Measurements from ENCODE around the gene EPHA4.

EPHA4 gene

GRCh38 chr2:221380686-221381085 lies 191.4 kb downstream of the EPHA4 start:
- H3K4me3 ChIP-seq (ENCODE audit: low read depth, low read length): no peak overlapping the region
- DNase-seq (ENCODE audit: low read depth): no peak

DNA sequence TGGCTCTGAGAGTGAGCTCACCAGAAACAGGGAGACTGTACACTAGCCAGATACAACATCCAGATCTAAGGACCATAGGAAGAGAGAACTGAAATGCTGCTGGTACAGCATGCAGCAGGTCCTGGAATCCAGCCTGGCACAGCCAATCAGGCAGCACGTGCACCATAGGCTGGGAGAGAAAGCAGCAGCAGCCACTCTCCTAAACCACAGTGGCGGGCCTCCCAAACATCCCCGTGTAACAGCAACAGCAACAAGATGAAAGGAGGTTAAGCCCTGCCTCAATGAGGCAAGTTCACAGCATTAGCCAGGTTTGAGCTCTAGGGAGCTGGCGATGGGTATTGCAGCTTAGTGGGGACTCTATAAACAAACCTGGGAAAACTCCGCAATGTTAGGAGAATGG lies 192.0 kb downstream of the EPHA4 start:
- DNase-seq (ENCODE audit: low read depth): no peak
- H3K4me3 ChIP-seq (ENCODE audit: low read depth, low read length): no peak overlapping the region

DNA sequence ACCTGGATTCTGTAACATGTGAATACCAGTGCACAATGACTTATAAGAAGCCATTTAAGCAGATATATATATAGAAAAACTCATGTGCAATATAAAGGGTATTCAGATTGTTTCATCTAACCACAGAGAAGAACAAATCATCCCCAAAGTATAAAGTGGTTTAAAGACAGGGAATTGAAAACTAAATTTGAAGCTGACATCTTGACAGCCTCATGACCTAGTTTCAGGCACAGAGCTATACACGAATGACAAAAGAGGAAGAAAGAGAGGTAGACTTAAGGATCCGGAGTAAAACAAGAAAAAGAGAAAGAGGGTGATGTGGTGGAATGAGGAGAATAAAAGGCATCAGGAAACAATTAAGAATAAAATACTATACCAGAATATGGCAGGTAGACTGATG lies 194.5 kb downstream of the EPHA4 start:
- H3K4me3 ChIP-seq (ENCODE audit: low read depth, low read length): no peak overlapping the region
- no peak for DNase-seq (ENCODE audit: low read depth)

DNA sequence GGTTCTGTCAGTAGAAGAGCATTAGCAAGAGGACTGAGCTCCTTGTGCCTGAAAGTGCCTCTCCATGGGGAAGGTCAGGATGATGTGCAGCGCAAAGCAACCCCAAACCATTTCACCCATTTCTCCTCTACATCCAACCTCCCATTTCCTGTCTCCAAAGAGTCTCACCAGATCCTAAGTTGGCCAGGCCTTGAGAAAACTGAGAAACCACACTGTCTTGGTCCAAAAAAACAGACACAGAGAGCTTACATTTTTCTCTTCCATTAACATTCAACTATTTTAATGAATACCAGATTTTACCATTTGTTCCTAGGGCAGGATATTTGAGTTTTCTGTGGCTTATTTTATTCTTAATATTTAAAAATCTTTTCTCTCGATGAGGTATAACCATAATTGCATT lies 195.0 kb downstream of the EPHA4 start:
- no peak overlapping the region for H3K4me3 ChIP-seq (ENCODE audit: low read depth, low read length)
- no peak for DNase-seq (ENCODE audit: low read depth)

- no peak overlapping the region for H3K4me3 ChIP-seq (ENCODE audit: low read depth, low read length)
- DNase-seq (ENCODE audit: low read depth): no peak
Observed at GRCh38 chr2:221374234-221374633, 197.9 kb downstream of the EPHA4 start.

DNA sequence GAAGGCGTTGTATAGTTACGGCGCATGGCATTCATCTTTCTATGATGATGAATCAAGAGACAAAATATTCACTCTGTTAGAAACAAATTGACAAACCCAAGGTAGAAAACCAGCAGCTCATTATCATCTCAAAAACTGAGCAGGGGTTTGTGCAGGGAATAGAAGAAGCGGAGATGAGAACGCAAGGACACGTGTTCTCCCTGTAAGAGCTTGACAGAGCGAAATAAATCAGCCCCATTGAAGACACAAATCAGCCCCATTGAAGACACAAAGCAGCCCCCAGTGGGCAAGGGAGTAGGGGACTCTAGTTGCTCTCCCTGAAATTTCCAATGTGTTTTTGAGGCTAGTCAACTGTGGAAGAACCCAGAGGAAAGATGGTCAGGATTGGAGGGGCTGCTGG lies 199.2 kb downstream of the EPHA4 start:
- H3K4me3 ChIP-seq (ENCODE audit: low read depth, low read length): no peak overlapping the region
- no peak for DNase-seq (ENCODE audit: low read depth)

DNA sequence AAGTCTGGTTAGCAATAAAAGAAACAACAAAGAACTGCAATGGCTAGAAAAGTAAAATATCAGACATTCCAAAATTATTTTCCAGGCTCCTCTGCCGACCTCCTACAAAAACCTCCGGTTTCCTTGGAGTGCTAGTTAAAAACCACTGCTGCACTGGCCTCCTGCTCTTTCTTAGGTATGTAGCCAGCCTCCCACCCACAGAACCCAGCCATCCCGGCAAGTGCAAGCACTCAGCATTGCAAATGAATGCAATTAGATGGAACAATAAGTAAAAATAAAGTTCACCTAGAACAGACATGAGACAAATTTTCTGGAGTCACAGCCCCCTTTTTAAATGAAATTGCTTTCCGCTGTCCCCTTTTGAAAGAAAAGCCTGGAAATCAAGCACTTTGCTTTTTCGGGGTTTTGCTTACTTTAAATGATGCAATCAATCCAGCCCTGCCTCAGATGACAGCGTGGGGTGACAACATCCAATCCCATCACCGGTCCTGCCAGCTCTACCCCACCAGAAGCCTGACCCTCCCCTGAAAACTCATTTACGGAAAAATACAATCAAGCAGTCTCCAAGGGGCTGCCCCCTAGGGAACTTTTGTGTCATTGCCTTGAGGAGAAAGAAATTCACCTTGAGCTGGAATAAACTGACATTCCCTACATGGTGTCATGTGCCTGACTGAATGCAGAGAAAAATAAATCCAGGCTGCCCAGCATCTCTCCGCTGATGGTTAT lies 199.8 kb downstream of the EPHA4 start:
- no peak overlapping the region for H3K4me3 ChIP-seq (ENCODE audit: low read depth, low read length)
- no peak for DNase-seq (ENCODE audit: low read depth)

GRCh38 chr2:221371347-221371746 lies 200.8 kb downstream of the EPHA4 start:
- DNase-seq (ENCODE audit: low read depth): no peak
- no peak overlapping the region for H3K4me3 ChIP-seq (ENCODE audit: low read depth, low read length)

DNA sequence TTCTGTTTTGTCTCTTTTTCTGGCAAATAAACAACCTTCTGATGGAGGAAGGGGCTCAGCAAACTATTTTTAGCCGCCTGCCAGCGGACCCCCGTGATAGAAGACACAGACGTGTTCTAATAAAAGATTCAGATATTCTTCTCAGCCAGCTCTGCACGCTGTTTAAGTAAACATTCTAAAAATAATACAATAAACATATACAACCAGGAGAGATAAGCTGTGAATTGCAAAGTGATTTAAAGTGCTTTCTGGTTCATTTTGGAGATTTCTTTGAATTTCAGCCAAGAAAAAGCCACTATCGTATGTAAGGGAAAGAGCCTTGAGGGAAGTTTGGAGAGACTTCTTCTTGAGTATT lies 201.3 kb downstream of the EPHA4 start:
- DNase-seq (ENCODE audit: low read depth): no peak
- no peak overlapping the region for H3K4me3 ChIP-seq (ENCODE audit: low read depth, low read length)

DNA sequence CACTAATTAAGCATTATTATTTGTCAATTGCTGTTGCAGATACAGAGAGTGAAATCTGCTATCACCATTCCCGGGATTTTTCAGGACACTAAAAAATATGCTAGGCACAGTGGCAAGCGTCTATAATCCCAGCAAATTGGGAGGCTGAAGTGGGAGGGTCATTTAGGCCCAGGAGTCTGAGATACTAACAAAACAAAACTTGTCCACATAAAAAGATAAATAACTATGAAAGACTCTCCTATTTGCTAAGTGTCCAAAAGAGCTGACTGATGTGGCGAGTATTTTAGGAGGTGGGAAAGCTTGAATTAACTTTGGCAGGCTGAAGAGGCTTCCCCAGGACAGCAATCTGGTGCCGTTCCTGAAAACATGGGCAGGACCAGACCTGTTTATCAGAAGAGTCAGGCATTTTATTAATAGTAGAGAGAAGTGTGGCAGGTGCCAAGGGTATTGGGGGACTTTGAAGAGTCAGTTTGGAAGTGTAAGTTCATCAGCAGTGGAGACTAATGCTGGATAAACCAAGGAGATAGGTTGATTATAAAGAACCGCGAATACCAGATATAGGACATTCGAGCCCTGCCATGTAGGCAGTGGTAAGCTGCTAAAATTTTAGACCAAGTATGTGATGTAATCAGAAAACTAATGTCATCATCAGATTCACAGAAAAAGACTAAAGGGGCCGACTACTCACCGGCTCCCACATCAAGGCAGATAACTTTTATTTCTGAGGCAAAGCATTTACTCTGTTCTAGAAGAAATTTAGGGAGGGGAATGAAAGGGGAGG lies 201.8 kb downstream of the EPHA4 start:
- no peak overlapping the region for H3K4me3 ChIP-seq (ENCODE audit: low read depth, low read length)
- no peak for DNase-seq (ENCODE audit: low read depth)
